Liver (tissue), 9 donors: ENCODE data around the gene NAGA. TPM values are rescaled to one million over a fixed set of nuclear protein-coding genes. Genes with fewer than 3 reads are reported as not detected.

ENCODE experiments used
- DNase-seq: peaks from one replicate; pipeline ENCODE4 v3.0.0-alpha.2; 2017; ENCODE audit warnings: low spot score
- H3K27ac ChIP-seq, 2 donors: one replicate each; pipeline ENCODE4 v1.7.0; 2013; ENCODE audit warnings: inconsistent platforms in 2 of 2, low read length in 2 of 2, control low read depth in 1 of 2, low read depth in 1 of 2, mild to moderate bottlenecking in 1 of 2
- H3K27me3 ChIP-seq, 4 donors: one replicate each; pipeline versions ENCODE4 v1.6.1 to v1.7.0; 2013; ENCODE audit warnings: low read length in 3 of 4, inconsistent platforms in 1 of 4, mild to moderate bottlenecking in 1 of 4, moderate library complexity in 1 of 4; ENCODE audit not compliant: control insufficient read depth in 4 of 4, insufficient read depth in 4 of 4
- H3K36me3 ChIP-seq, 4 donors: one replicate each; pipeline versions ENCODE4 v1.6.1 to v1.7.0; 2013; ENCODE audit warnings: low read length in 3 of 4, mild to moderate bottlenecking in 3 of 4, low read depth in 1 of 4, moderate library complexity in 1 of 4; ENCODE audit not compliant: control insufficient read depth in 4 of 4, insufficient read depth in 3 of 4
- H3K4me1 ChIP-seq, 4 donors: one replicate each; pipeline versions ENCODE4 v1.6.1 to v1.7.0; 2013; ENCODE audit warnings: low read length in 3 of 4, mild to moderate bottlenecking in 3 of 4, moderate library complexity in 1 of 4; ENCODE audit not compliant: control insufficient read depth in 4 of 4, insufficient read depth in 4 of 4
- H3K4me3 ChIP-seq, 3 donors: one replicate each; pipeline versions ENCODE4 v1.6.1 to v1.7.0; 2013; ENCODE audit warnings: low read length in 3 of 3, control low read depth in 1 of 3, low read depth in 1 of 3, mild to moderate bottlenecking in 1 of 3
- H3K9ac ChIP-seq, 2 donors: one replicate each; pipeline ENCODE4 v1.7.0; 2013; ENCODE audit warnings: low read length in 2 of 2, mild to moderate bottlenecking in 2 of 2, moderate library complexity in 2 of 2, control low read depth in 1 of 2, low read depth in 1 of 2
- H3K9me3 ChIP-seq, 4 donors: one replicate each; pipeline versions ENCODE4 v1.6.1 to v1.7.0; 2013; ENCODE audit warnings: low read length in 3 of 4; ENCODE audit not compliant: control insufficient read depth in 4 of 4
- EGR1 ChIP-seq, 2 donors: IDR thresholded peaks; 2 replicates each; pipeline ENCODE4 v1.6.1; 2016 to 2018; ENCODE audit warnings: antibody characterized with exemption in 2 of 2, low read depth in 2 of 2
- FOXA1 ChIP-seq: IDR thresholded peaks from 2 replicates; pipeline ENCODE4 v1.6.1; 2016; ENCODE audit warnings: antibody characterized with exemption
- FOXA2 ChIP-seq: IDR thresholded peaks from 2 replicates; pipeline ENCODE4 v1.6.1; 2016; ENCODE audit warnings: antibody characterized with exemption
- GABPA ChIP-seq, 2 donors: IDR thresholded peaks in 1 of 2; conservative IDR thresholded peaks in 1 of 2; 2 replicates each; pipeline ENCODE4 v1.6.1; 2016; ENCODE audit warnings: antibody characterized with exemption in 2 of 2, mild to moderate bottlenecking in 1 of 2, moderate library complexity in 1 of 2
- HNF4A ChIP-seq, 2 donors: conservative IDR thresholded peaks; 2 replicates each; pipeline ENCODE4 v1.6.1; 2016; ENCODE audit warnings: antibody characterized with exemption in 2 of 2, mild to moderate bottlenecking in 2 of 2
- HNF4G ChIP-seq: IDR thresholded peaks from 2 replicates; pipeline ENCODE4 v1.6.1; 2016; ENCODE audit warnings: antibody characterized with exemption
- JUND ChIP-seq, 2 donors: IDR thresholded peaks; 2 replicates each; pipeline ENCODE4 v1.6.1; 2016; ENCODE audit warnings: antibody characterized with exemption in 2 of 2
- NR2F2 ChIP-seq: IDR thresholded peaks from 2 replicates; pipeline ENCODE4 v1.6.1; 2016; ENCODE audit warnings: antibody characterized with exemption
- RAD21 ChIP-seq, 2 donors: IDR thresholded peaks; 2 replicates each; pipeline ENCODE4 v1.6.1; 2016; ENCODE audit warnings: antibody characterized with exemption in 2 of 2, mild to moderate bottlenecking in 2 of 2
- RXRA ChIP-seq, 2 donors: IDR thresholded peaks; 2 replicates each; pipeline ENCODE4 v1.6.1; 2017 to 2018; ENCODE audit warnings: antibody characterized with exemption in 2 of 2, mild to moderate bottlenecking in 1 of 2
- SP1 ChIP-seq: IDR thresholded peaks from 2 replicates; pipeline ENCODE4 v1.6.1; 2018; ENCODE audit warnings: antibody characterized with exemption, mild to moderate bottlenecking
- TAF1 ChIP-seq: conservative IDR thresholded peaks from 2 replicates; pipeline ENCODE4 v1.6.1; 2016; ENCODE audit warnings: antibody characterized with exemption, mild to moderate bottlenecking
- YY1 ChIP-seq: IDR thresholded peaks from 2 replicates; pipeline ENCODE4 v1.6.1; 2016; ENCODE audit warnings: antibody characterized with exemption, mild to moderate bottlenecking
- WGBS: extraction: QIAGEN DNeasy Blood & Tissue Kit; methylation state at CpG from one replicate; pipeline ENCODE4 v1.1.7; 2013; 5-methylcytosine and 5-hydroxymethylcytosine counted together
- polyA plus RNA-seq, 2 donors: library from polyadenylated mRNA; stranded (reverse) in 1 of 2; unstranded in 1 of 2; fragments of 200-250 nt in 1 of 2; fragments of >200 nt in 1 of 2; fragmentation: Nextera tagmentation in 1 of 2; extraction: Ambion mirVana in 1 of 2; gene quantifications; one replicate each; pipeline versions ENCODE4 v1.2.1 to v1.2.3, GENCODE V29; 2013 to 2015
- total RNA-seq, 2 donors: library from RNA; depleted of rRNA; stranded (reverse); fragments of >200 nt; gene quantifications; one replicate each; pipeline ENCODE4 v1.2.3, GENCODE V29; 2014
- TF ChIP-seq, protein P1 (sequence below): IDR thresholded peaks from 2 replicates; pipeline ENCODE4 v1.6.1; 2016; ENCODE audit warnings: antibody characterized with exemption
- TF ChIP-seq, protein P2 (sequence below): fragments of 150-350 bp; IDR thresholded peaks from 2 replicates; pipeline ENCODE4 v1.5.1; 2017; ENCODE audit warnings: improper control_type of control experiment, low read depth, low read length; ENCODE audit not compliant: missing input control
- TF ChIP-seq, protein P3 (sequence below): IDR thresholded peaks from 2 replicates; pipeline ENCODE4 v1.6.1; 2016; ENCODE audit warnings: antibody characterized with exemption
- TF ChIP-seq, protein P4 (sequence below): IDR thresholded peaks from 2 replicates; pipeline ENCODE4 v1.6.1; 2016; ENCODE audit warnings: antibody characterized with exemption
- TF ChIP-seq, protein P5 (sequence below): IDR thresholded peaks from 2 replicates; pipeline ENCODE4 v1.6.1; 2016; ENCODE audit warnings: antibody characterized with exemption, mild to moderate bottlenecking
- donor health status: healthy.
- donor health status: healthy.
- donor health status: healthy.
- donor health status: healthy.
- donor health status: healthy.

The NAGA gene
- total and polyA plus RNA-seq, 4 donors, result 12.8 to 33.9 (median 23.9) TPM

DNA sequence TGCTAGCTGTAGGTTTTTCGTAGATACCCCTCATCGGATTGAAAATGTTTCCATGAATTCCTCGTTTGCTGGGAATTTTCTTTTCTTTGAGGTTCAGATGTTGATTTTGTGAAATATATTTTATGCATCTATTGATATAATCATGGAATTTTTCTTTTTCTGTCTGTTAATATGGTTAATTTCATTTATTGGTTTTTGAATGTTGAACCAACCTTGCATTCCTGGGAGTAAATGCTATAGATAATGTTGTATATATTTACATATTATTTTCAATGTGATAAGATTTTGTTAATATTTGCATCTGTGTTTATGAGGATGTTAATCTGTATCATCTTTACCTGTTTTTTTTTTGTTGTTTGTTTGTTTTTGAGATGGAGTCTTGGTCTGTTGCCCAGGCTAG, 30.6 kb upstream of the NAGA start:
- H3K4me3 ChIP-seq, result no peak overlapping the region
- H3K27me3 ChIP-seq, result no peaks in the 10 kb centered on the region
- 99% methylated on average over 3 of the region's 3 CpGs for WGBS
- no peak for DNase-seq
- H3K9ac ChIP-seq, result no peak overlapping the region
- TF ChIP-seq FOXA2, result no peak
- H3K9me3 ChIP-seq, result peaks cover 3 to 17% (median 9%) of the 10 kb centered on the region in 4 donors
- H3K36me3 ChIP-seq, result peaks cover 0 to 4% (median 3%) of the 10 kb centered on the region in 4 donors
- no peak overlapping the region for H3K27ac ChIP-seq
- H3K4me1 ChIP-seq, result no peaks in the 10 kb centered on the region

DNA sequence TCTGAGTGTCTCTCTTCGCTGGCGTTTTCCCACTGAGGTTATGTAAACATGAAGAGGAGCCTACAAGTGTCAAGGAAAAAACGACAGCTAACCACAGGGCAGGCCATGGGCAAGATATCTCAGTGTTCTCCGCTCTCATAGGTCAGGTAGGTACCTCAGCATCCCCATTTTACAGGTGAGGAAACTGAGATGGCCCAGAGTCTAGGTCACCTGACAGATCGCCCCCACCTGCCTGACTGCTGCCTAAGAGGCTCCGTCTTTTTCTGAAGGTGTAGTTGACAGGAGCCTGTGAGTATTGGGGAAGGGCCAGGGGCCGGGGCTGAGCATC, 20.8 kb upstream of the NAGA start:
- 31% methylated on average over 7 of the region's 7 CpGs for WGBS

DNA sequence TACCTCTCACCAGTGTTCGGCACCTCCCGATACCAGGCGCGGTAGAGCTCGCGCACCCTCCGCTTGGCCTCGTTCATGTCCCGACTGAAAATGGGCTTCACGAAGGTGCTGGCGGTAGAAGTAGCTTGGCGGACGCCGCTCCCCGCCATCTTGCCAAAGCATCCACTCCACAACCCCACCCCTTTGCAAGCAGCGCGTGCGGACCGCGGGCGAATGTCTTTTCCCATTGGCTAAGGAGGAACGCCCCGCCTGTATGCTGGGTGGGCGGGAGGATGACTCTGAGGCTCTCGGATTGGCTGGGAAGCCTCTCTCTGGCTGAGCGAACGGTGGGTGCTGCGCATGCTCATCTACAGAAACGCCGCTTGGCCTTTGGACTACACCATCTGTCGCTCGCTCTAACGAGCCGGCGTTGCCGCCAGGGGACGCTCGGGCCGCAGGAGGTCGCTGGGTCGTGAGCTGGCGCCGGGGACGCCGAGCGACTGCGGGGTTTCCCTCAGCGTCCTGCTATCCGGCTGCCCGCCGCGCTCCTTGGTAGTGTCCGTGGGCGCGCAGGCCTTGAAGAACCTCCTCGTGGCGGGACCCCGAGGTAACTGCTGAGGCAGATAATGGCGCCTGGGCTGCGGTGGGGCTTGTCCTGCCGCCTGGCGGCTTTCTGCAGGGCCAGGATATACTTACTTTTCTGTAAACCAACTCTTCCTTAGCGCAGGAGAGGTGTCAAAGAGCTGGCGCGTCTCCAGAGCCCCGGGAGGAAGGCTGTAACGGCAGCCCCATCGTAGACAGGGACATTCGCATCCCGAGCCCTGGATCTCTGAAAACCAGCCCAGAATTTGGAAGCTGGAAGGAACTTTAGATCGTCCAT, 20.2 kb upstream of the NAGA start, which contains the start of gene NDUFA6:
Gene NDUFA6 (minus strand): TSS at position 177 of the 859 bp plus-strand sequence. CDS start 28 bp downstream, at position 149.
- WGBS, result under 1% methylated on average over 71 of the region's 71 CpGs
- peak within 1 kb of the TSS; percentile 73 to 96 (median 82) for H3K4me3 ChIP-seq
- peak; percentile 96 for DNase-seq
- TF ChIP-seq, protein P1, sequence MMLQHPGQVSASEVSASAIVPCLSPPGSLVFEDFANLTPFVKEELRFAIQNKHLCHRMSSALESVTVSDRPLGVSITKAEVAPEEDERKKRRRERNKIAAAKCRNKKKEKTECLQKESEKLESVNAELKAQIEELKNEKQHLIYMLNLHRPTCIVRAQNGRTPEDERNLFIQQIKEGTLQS, result no peak
- peak in 1 of 2 donors; percentile 41 for TF ChIP-seq GABPA (IDR thresholded peaks at IDR 0.05 in 1 of 2, conservative IDR thresholded peaks at IDR 0.05 in 1 of 2)
- TF ChIP-seq RAD21 (IDR thresholded peaks at IDR 0.05), result peak; percentile 91 to 92
- peak; percentile 48 to 98 for TF ChIP-seq EGR1 (IDR thresholded peaks at IDR 0.05; ENCODE audit: low read depth in 2 of 2)
- TF ChIP-seq, protein P2, sequence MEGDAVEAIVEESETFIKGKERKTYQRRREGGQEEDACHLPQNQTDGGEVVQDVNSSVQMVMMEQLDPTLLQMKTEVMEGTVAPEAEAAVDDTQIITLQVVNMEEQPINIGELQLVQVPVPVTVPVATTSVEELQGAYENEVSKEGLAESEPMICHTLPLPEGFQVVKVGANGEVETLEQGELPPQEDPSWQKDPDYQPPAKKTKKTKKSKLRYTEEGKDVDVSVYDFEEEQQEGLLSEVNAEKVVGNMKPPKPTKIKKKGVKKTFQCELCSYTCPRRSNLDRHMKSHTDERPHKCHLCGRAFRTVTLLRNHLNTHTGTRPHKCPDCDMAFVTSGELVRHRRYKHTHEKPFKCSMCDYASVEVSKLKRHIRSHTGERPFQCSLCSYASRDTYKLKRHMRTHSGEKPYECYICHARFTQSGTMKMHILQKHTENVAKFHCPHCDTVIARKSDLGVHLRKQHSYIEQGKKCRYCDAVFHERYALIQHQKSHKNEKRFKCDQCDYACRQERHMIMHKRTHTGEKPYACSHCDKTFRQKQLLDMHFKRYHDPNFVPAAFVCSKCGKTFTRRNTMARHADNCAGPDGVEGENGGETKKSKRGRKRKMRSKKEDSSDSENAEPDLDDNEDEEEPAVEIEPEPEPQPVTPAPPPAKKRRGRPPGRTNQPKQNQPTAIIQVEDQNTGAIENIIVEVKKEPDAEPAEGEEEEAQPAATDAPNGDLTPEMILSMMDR, result peak; percentile 87
- peak; percentile 54 to 56 for TF ChIP-seq RXRA (IDR thresholded peaks at IDR 0.05)
- peak; percentile 63 for TF ChIP-seq FOXA1
- no peak for TF ChIP-seq FOXA2
- TF ChIP-seq HNF4A (conservative IDR thresholded peaks at IDR 0.05), result peak; percentile 83 to 84
- TF ChIP-seq SP1, result peak; percentile 94
- peak; percentile 80 for TF ChIP-seq TAF1
- TF ChIP-seq JUND (IDR thresholded peaks at IDR 0.05), result peak; percentile 12 to 42
- TF ChIP-seq, protein P3, sequence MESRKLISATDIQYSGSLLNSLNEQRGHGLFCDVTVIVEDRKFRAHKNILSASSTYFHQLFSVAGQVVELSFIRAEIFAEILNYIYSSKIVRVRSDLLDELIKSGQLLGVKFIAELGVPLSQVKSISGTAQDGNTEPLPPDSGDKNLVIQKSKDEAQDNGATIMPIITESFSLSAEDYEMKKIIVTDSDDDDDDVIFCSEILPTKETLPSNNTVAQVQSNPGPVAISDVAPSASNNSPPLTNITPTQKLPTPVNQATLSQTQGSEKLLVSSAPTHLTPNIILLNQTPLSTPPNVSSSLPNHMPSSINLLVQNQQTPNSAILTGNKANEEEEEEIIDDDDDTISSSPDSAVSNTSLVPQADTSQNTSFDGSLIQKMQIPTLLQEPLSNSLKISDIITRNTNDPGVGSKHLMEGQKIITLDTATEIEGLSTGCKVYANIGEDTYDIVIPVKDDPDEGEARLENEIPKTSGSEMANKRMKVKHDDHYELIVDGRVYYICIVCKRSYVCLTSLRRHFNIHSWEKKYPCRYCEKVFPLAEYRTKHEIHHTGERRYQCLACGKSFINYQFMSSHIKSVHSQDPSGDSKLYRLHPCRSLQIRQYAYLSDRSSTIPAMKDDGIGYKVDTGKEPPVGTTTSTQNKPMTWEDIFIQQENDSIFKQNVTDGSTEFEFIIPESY, result peak; percentile 64
- peak; percentile 78 for TF ChIP-seq HNF4G
- TF ChIP-seq NR2F2, result peak; percentile 91
- TF ChIP-seq, protein P4, sequence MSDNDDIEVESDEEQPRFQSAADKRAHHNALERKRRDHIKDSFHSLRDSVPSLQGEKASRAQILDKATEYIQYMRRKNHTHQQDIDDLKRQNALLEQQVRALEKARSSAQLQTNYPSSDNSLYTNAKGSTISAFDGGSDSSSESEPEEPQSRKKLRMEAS, result peak; percentile 93
- TF ChIP-seq YY1, result peak; percentile 99
- TF ChIP-seq, protein P5, sequence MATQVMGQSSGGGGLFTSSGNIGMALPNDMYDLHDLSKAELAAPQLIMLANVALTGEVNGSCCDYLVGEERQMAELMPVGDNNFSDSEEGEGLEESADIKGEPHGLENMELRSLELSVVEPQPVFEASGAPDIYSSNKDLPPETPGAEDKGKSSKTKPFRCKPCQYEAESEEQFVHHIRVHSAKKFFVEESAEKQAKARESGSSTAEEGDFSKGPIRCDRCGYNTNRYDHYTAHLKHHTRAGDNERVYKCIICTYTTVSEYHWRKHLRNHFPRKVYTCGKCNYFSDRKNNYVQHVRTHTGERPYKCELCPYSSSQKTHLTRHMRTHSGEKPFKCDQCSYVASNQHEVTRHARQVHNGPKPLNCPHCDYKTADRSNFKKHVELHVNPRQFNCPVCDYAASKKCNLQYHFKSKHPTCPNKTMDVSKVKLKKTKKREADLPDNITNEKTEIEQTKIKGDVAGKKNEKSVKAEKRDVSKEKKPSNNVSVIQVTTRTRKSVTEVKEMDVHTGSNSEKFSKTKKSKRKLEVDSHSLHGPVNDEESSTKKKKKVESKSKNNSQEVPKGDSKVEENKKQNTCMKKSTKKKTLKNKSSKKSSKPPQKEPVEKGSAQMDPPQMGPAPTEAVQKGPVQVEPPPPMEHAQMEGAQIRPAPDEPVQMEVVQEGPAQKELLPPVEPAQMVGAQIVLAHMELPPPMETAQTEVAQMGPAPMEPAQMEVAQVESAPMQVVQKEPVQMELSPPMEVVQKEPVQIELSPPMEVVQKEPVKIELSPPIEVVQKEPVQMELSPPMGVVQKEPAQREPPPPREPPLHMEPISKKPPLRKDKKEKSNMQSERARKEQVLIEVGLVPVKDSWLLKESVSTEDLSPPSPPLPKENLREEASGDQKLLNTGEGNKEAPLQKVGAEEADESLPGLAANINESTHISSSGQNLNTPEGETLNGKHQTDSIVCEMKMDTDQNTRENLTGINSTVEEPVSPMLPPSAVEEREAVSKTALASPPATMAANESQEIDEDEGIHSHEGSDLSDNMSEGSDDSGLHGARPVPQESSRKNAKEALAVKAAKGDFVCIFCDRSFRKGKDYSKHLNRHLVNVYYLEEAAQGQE, result peak; percentile 81
- peaks cover 2 to 16% (median 14%) of the 10 kb centered on the region in 4 donors for H3K4me1 ChIP-seq
- H3K27ac ChIP-seq, result peak within 1 kb of the TSS; percentile 90 to 98
- H3K36me3 ChIP-seq, result peaks cover 0 to 13% (median 10%) of the 10 kb centered on the region in 4 donors
- H3K9ac ChIP-seq, result peak within 1 kb of the TSS; percentile 81 to 90
- no peaks in the 10 kb centered on the region for H3K27me3 ChIP-seq
- H3K9me3 ChIP-seq, result no peaks in the 10 kb centered on the region

More for the DNA sequence above, 20.8 kb upstream of the NAGA start:
- H3K36me3 ChIP-seq, result peaks cover 0 to 8% (median 5%) of the 10 kb centered on the region in 4 donors
- TF ChIP-seq, protein P4, result no peak
- TF ChIP-seq EGR1 (IDR thresholded peaks at IDR 0.05; ENCODE audit: low read depth in 2 of 2) (no peak), JUND (IDR thresholded peaks at IDR 0.05) (no peak), FOXA2 (peak; percentile 68)
- H3K9ac ChIP-seq, result peak overlapping the region; percentile 81 to 82
- H3K4me3 ChIP-seq, result peak overlapping the region; percentile 60 to 73 (median 68)
- no peaks in the 10 kb centered on the region for H3K9me3 ChIP-seq
- peaks cover 2 to 16% (median 14%) of the 10 kb centered on the region in 4 donors for H3K4me1 ChIP-seq
- H3K27ac ChIP-seq, result peak overlapping the region; percentile 90 to 98
- no peaks in the 10 kb centered on the region for H3K27me3 ChIP-seq
- peak; percentile 44 for DNase-seq
